DOHH2 (cell line): ENCODE measurements around the gene BTBD3.

Source experiments
- EZH2phosphoT487 ChIP-seq: fragments of 200-600 bp; sonication (generic); IDR thresholded peaks from 2 replicates; pipeline ENCODE4 v1.6.1; 2017; ENCODE audit warnings: borderline replicate concordance, mild to moderate bottlenecking, antibody characterized with exemption, low read length, moderate library complexity, mixed read lengths
- TF ChIP-seq, protein P1 (sequence below): fragments of 200-600 bp; sonication (generic); IDR thresholded peaks from one replicate; pipeline ENCODE4 v1.5.1; 2014; ENCODE audit warnings: antibody characterized with exemption, mild to moderate bottlenecking, low read depth, low read length; ENCODE audit not compliant: poor library complexity, severe bottlenecking

- TF ChIP-seq, protein P1, sequence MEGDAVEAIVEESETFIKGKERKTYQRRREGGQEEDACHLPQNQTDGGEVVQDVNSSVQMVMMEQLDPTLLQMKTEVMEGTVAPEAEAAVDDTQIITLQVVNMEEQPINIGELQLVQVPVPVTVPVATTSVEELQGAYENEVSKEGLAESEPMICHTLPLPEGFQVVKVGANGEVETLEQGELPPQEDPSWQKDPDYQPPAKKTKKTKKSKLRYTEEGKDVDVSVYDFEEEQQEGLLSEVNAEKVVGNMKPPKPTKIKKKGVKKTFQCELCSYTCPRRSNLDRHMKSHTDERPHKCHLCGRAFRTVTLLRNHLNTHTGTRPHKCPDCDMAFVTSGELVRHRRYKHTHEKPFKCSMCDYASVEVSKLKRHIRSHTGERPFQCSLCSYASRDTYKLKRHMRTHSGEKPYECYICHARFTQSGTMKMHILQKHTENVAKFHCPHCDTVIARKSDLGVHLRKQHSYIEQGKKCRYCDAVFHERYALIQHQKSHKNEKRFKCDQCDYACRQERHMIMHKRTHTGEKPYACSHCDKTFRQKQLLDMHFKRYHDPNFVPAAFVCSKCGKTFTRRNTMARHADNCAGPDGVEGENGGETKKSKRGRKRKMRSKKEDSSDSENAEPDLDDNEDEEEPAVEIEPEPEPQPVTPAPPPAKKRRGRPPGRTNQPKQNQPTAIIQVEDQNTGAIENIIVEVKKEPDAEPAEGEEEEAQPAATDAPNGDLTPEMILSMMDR, result no peak
- no peak for TF ChIP-seq EZH2phosphoT487
These were observed 36.2 kb upstream of the BTBD3 start for GRCh38 chr20:11881449-11881848.
